ENCODE data around the gene PRICKLE2. TPM values are rescaled to one million over a fixed set of nuclear protein-coding genes. Genes with fewer than 3 reads are reported as not detected.

PRICKLE2 gene
- polyA plus RNA-seq, 3 donors, result not detected

DNA sequence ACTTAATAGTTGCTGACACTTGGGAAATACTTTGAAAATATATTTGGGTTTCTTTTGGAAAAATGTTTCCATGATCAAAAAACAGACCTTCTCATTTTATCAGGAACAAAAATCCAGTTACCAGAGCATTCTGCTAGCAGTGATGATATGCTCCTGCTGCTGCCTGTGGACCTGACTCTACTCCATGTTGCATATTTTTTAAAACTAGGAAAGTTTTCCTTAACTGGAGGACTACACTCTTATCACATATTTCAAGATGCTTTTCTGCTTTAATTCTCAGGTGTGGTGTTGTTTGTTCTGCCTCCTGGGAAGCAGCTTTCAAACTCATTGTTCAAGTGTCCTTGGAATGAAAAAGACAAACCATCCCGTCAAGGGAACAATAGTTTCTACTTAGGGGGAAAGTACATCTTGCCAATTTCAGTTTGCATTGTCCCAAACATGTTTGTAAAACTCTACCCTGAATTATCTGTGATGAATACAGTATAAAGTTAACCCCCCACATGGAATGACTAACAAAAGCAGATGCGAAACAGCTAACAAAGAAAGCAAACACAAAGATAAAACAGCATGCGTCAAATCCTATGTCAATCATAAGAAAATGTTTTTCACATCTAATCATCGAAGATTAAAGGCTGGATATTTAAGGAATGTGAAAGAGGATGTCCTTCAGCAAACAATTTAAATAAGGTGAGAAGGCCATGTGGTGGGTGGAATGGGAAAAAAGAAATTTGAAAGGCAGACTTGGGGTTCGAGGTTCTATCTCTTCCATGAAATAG lies 161.9 kb downstream of the PRICKLE2 start:
- intact Hi-C loops (cut with micrococcal nuclease), result no loop called here
- Histone ChIP-seq H3K27me3 (ENCODE audit: control insufficient read depth in 2 of 2, insufficient read depth in 2 of 2, low read length in 2 of 2) (no peaks in the 10 kb centered on the region), H3K9ac (ENCODE audit: insufficient read depth, low read length, poor library complexity, severe bottlenecking) (no peak overlapping the region), H3K4me1 (ENCODE audit: control insufficient read depth in 1 of 2, insufficient read depth in 2 of 2, low read length in 2 of 2) (no peaks in the 10 kb centered on the region), H4K20me1 (ENCODE audit: insufficient read depth, low read length) (no peaks in the 10 kb centered on the region), H3K4me2 (replicated peaks; ENCODE audit: extremely low read depth, low read length, poor library complexity, severe bottlenecking) (no peak overlapping the region), H3K9me3 (replicated peaks in 1 of 2; ENCODE audit: control insufficient read depth in 1 of 2, insufficient read depth in 1 of 2, low read length in 2 of 2) (no peaks in the 10 kb centered on the region), H3K79me2 (ENCODE audit: insufficient read depth, low read length) (no peaks in the 10 kb centered on the region), H3K36me3 (replicated peaks in 1 of 2; ENCODE audit: control insufficient read depth in 1 of 2, insufficient read depth in 2 of 2, low read length in 2 of 2) (no peaks in the 10 kb centered on the region), H3K27ac (ENCODE audit: low read depth in 1 of 2, low read length in 2 of 2) (no peak overlapping the region), H3K4me3 (replicated peaks in 1 of 3; ENCODE audit: low read depth in 2 of 3, low read length in 3 of 3) (no peak overlapping the region), H2AFZ (ENCODE audit: insufficient read depth, low read depth, low read length, poor library complexity, severe bottlenecking) (no peak overlapping the region)
- H3K27me3 Mint-ChIP-seq (ENCODE audit: low read depth in 3 of 3), result peaks cover 3 to 10% (median 4%) of the 10 kb centered on the region in 3 donors
- H3K27ac Mint-ChIP-seq, result no peak overlapping the region
- H3K36me3 Mint-ChIP-seq, result no peaks in the 10 kb centered on the region
- peaks cover 0 to 5% (median 0%) of the 10 kb centered on the region in 7 donors for H3K9me3 Mint-ChIP-seq
- no peak for DNase-seq
- no peaks in the 10 kb centered on the region for H3K4me1 Mint-ChIP-seq
- TF ChIP-seq, protein P1, sequence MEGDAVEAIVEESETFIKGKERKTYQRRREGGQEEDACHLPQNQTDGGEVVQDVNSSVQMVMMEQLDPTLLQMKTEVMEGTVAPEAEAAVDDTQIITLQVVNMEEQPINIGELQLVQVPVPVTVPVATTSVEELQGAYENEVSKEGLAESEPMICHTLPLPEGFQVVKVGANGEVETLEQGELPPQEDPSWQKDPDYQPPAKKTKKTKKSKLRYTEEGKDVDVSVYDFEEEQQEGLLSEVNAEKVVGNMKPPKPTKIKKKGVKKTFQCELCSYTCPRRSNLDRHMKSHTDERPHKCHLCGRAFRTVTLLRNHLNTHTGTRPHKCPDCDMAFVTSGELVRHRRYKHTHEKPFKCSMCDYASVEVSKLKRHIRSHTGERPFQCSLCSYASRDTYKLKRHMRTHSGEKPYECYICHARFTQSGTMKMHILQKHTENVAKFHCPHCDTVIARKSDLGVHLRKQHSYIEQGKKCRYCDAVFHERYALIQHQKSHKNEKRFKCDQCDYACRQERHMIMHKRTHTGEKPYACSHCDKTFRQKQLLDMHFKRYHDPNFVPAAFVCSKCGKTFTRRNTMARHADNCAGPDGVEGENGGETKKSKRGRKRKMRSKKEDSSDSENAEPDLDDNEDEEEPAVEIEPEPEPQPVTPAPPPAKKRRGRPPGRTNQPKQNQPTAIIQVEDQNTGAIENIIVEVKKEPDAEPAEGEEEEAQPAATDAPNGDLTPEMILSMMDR (IDR thresholded peaks at IDR 0.05), result no peak
- WGBS (ENCODE audit: insufficient coverage), result no CpG with 5 or more reads among the region's 5 CpGs
- no peak overlapping the region for H3K4me3 Mint-ChIP-seq

DNA sequence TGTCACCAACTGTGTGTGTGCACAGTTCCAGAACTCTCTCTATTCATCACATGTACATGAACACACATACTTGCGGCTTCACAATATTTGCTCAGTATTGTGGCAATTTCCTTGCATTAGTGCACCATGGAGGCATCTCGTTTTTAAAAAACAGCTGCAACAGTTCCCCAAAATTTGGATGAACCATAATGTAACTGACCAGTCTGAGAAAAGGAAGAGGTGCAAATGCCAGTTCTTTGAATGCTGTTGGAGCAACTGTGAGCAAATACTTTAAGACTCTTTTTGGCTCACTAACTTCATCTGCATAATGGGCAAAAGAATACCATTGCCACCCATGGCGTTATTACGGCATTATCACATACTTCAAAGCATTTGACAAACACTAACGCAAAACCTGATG lies 163.6 kb downstream of the PRICKLE2 start:
- TF ChIP-seq, protein P1 (IDR thresholded peaks at IDR 0.05), result no peak
- H3K36me3 Mint-ChIP-seq, result no peaks in the 10 kb centered on the region
- intact Hi-C loops (cut with micrococcal nuclease), result no loop called here
- Histone ChIP-seq H3K27ac (ENCODE audit: low read depth in 1 of 2, low read length in 2 of 2) (no peak overlapping the region), H3K4me2 (replicated peaks; ENCODE audit: extremely low read depth, low read length, poor library complexity, severe bottlenecking) (no peak overlapping the region), H4K20me1 (ENCODE audit: insufficient read depth, low read length) (no peaks in the 10 kb centered on the region), H3K4me1 (ENCODE audit: control insufficient read depth in 1 of 2, insufficient read depth in 2 of 2, low read length in 2 of 2) (no peaks in the 10 kb centered on the region), H3K4me3 (replicated peaks in 1 of 3; ENCODE audit: low read depth in 2 of 3, low read length in 3 of 3) (no peak overlapping the region), H3K27me3 (ENCODE audit: control insufficient read depth in 2 of 2, insufficient read depth in 2 of 2, low read length in 2 of 2) (peaks cover 0 to 3% of the 10 kb centered on the region in 2 donors), H3K36me3 (replicated peaks in 1 of 2; ENCODE audit: control insufficient read depth in 1 of 2, insufficient read depth in 2 of 2, low read length in 2 of 2) (no peaks in the 10 kb centered on the region), H2AFZ (ENCODE audit: insufficient read depth, low read depth, low read length, poor library complexity, severe bottlenecking) (no peak overlapping the region), H3K79me2 (ENCODE audit: insufficient read depth, low read length) (no peaks in the 10 kb centered on the region), H3K9me3 (replicated peaks in 1 of 2; ENCODE audit: control insufficient read depth in 1 of 2, insufficient read depth in 1 of 2, low read length in 2 of 2) (no peaks in the 10 kb centered on the region), H3K9ac (ENCODE audit: insufficient read depth, low read length, poor library complexity, severe bottlenecking) (no peak overlapping the region)
- peaks cover 0 to 4% (median 0%) of the 10 kb centered on the region in 7 donors for H3K9me3 Mint-ChIP-seq
- no peak overlapping the region for H3K4me3 Mint-ChIP-seq
- peaks cover 4 to 10% (median 8%) of the 10 kb centered on the region in 3 donors for H3K27me3 Mint-ChIP-seq (ENCODE audit: low read depth in 3 of 3)
- 67% methylated on average over 2 of the region's 5 CpGs for WGBS (ENCODE audit: insufficient coverage)
- DNase-seq, result no peak
- no peaks in the 10 kb centered on the region for H3K4me1 Mint-ChIP-seq
- H3K27ac Mint-ChIP-seq, result no peak overlapping the region

Measured in CD14-positive monocyte (primary cell).